Measurements from ENCODE around the gene MXRA7. TPM values are rescaled to one million over a fixed set of nuclear protein-coding genes. Genes with fewer than 3 reads are reported as not detected.

The MXRA7 gene
- total RNA-seq, 1 experiment from 2014 or later: 33.6 TPM

DNA sequence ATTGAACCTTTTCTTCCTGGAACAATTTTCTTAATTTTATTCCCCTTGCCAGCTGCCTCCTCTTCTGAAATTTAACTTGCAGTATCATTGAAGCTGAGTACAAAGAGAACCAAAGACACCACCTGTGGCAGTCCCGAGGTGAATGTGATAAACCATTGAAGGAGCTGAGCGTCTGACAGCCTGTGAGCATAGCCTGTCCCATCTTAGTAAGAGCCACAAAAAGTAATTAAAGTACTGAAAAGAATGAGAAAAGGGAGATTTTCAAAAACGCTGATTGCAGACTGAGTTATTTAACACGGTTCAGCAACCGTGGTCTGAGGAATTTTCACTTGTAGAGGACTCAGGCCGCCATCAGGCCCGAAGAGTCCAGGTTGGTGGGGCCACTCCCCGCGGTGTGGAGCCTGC lies 40.0 kb downstream of the MXRA7 start:
- Mint-ChIP-seq H3K36me3 (ENCODE audit: insufficient read depth, unreplicated experiment) (no peaks in the 10 kb centered on the region), H3K4me1 (ENCODE audit: insufficient read depth, unreplicated experiment) (no peaks in the 10 kb centered on the region), H3K4me3 (ENCODE audit: unreplicated experiment) (peak overlapping the region; percentile 89), H3K27me3 (ENCODE audit: insufficient read depth, unreplicated experiment) (no peaks in the 10 kb centered on the region), H3K27ac (ENCODE audit: low read depth, unreplicated experiment) (peak overlapping the region; percentile 92), H3K9me3 (ENCODE audit: unreplicated experiment) (no peaks in the 10 kb centered on the region)
- POLR2A ChIA-PET: interaction anchor here (0.6 to 2.1 kb wide), 18 partner anchors 9 to 204 kb away, joined by 3 to 24 read pairs (median 6); partner anchors contain the start of genes JMJD6, METTL23 and ST6GALNAC2
- no TSS peak for BruUV-seq (replicated peaks)
- intact Hi-C loops (cut with micrococcal nuclease): no loop called here
- DNase-seq (ENCODE audit: unreplicated experiment): no peak
- TF ChIP-seq CTCF (IDR thresholded peaks at IDR 0.05; ENCODE audit: unreplicated experiment): no peak
- CTCF ChIA-PET: interaction anchor here (0.6 to 1.9 kb wide), 5 partner anchors 8 to 47 kb away, joined by 3 to 8 read pairs (median 3); partner anchors contain the start of gene MXRA7

GRCh38 chr17:76670020-76670717 lies 40.6 kb downstream of the MXRA7 start:
- H3K4me1 Mint-ChIP-seq (ENCODE audit: insufficient read depth, unreplicated experiment): no peaks in the 10 kb centered on the region
- no peak overlapping the region for H3K27ac Mint-ChIP-seq (ENCODE audit: low read depth, unreplicated experiment)
- CTCF ChIA-PET: interaction anchor here (0.6 to 1.9 kb wide), 2 partner anchors 45 to 211 kb away, joined by 3 to 5 read pairs; no protein-coding TSS in a partner anchor
- no peaks in the 10 kb centered on the region for H3K36me3 Mint-ChIP-seq (ENCODE audit: insufficient read depth, unreplicated experiment)
- H3K9me3 Mint-ChIP-seq (ENCODE audit: unreplicated experiment): no peaks in the 10 kb centered on the region
- TF ChIP-seq CTCF (IDR thresholded peaks at IDR 0.05; ENCODE audit: unreplicated experiment): no peak
- H3K27me3 Mint-ChIP-seq (ENCODE audit: insufficient read depth, unreplicated experiment): no peaks in the 10 kb centered on the region
- intact Hi-C loops (cut with micrococcal nuclease): no loop called here
- no TSS peak for BruUV-seq (replicated peaks)
- H3K4me3 Mint-ChIP-seq (ENCODE audit: unreplicated experiment): no peak overlapping the region
- peak; percentile 34 for DNase-seq (ENCODE audit: unreplicated experiment)
- POLR2A ChIA-PET: interaction anchor here (0.6 to 1.5 kb wide), 4 partner anchors 10 to 203 kb away, joined by 3 to 4 read pairs (median 3); no protein-coding TSS in a partner anchor

GRCh38 chr17:76667786-76668453 lies 42.8 kb downstream of the MXRA7 start:
- H3K27ac Mint-ChIP-seq (ENCODE audit: low read depth, unreplicated experiment): no peak overlapping the region
- ChIA-PET POLR2A (interaction anchor here (0.7 to 0.8 kb wide), 3 partner anchors 30 to 221 kb away, joined by 3 read pairs; no protein-coding TSS in a partner anchor), CTCF (no interaction called here)
- no TSS peak for BruUV-seq (replicated peaks)
- H3K27me3 Mint-ChIP-seq (ENCODE audit: insufficient read depth, unreplicated experiment): no peaks in the 10 kb centered on the region
- no peak for DNase-seq (ENCODE audit: unreplicated experiment)
- H3K36me3 Mint-ChIP-seq (ENCODE audit: insufficient read depth, unreplicated experiment): no peaks in the 10 kb centered on the region
- intact Hi-C loops (cut with micrococcal nuclease): no loop called here
- no peak for TF ChIP-seq CTCF (IDR thresholded peaks at IDR 0.05; ENCODE audit: unreplicated experiment)
- H3K9me3 Mint-ChIP-seq (ENCODE audit: unreplicated experiment): no peaks in the 10 kb centered on the region
- no peak overlapping the region for H3K4me3 Mint-ChIP-seq (ENCODE audit: unreplicated experiment)
- no peaks in the 10 kb centered on the region for H3K4me1 Mint-ChIP-seq (ENCODE audit: insufficient read depth, unreplicated experiment)

DNA sequence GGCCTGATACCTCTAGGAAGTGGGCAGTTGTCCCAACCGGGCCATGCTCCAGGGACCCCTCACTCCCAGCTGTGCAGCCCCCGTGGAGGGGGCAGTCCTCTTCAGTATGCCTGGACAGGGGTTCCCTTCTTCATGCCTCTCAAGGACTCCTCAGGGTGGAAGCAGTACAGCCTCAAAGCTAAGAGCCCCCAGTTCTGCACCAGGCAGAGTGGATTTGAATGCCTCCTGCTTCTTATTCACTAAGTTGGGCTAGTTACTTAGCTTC lies 43.3 kb downstream of the MXRA7 start:
- no peak for DNase-seq (ENCODE audit: unreplicated experiment)
- intact Hi-C loops (cut with micrococcal nuclease): no loop called here
- no peak for TF ChIP-seq CTCF (IDR thresholded peaks at IDR 0.05; ENCODE audit: unreplicated experiment)
- no peaks in the 10 kb centered on the region for H3K9me3 Mint-ChIP-seq (ENCODE audit: unreplicated experiment)
- POLR2A ChIA-PET: no interaction called here
- CTCF ChIA-PET: no interaction called here
- no peaks in the 10 kb centered on the region for H3K27me3 Mint-ChIP-seq (ENCODE audit: insufficient read depth, unreplicated experiment)
- no peak overlapping the region for H3K27ac Mint-ChIP-seq (ENCODE audit: low read depth, unreplicated experiment)
- no TSS peak for BruUV-seq (replicated peaks)
- no peak overlapping the region for H3K4me3 Mint-ChIP-seq (ENCODE audit: unreplicated experiment)
- no peaks in the 10 kb centered on the region for H3K4me1 Mint-ChIP-seq (ENCODE audit: insufficient read depth, unreplicated experiment)
- no peaks in the 10 kb centered on the region for H3K36me3 Mint-ChIP-seq (ENCODE audit: insufficient read depth, unreplicated experiment)
